A673 (cell line): ENCODE data around the gene MYO18A.

ENCODE experiments used
- EZH2 ChIP-seq: fragments of 200-600 bp; sonication (generic); IDR thresholded peaks from 2 replicates; pipeline ENCODE4 v1.6.1; 2017; ENCODE audit warnings: borderline replicate concordance, low read depth, mild to moderate bottlenecking, mixed read lengths, antibody characterized with exemption, low read length; ENCODE audit not compliant: poor library complexity, severe bottlenecking
- TF ChIP-seq, protein P1 (sequence below): fragments of 300-800, 200-600 bp; sonication (generic); conservative IDR thresholded peaks from 2 replicates; pipeline ENCODE4 v1.5.1; 2017; ENCODE audit warnings: low read depth, mild to moderate bottlenecking, antibody characterized with exemption, low read length, moderate library complexity, mixed read lengths

DNA sequence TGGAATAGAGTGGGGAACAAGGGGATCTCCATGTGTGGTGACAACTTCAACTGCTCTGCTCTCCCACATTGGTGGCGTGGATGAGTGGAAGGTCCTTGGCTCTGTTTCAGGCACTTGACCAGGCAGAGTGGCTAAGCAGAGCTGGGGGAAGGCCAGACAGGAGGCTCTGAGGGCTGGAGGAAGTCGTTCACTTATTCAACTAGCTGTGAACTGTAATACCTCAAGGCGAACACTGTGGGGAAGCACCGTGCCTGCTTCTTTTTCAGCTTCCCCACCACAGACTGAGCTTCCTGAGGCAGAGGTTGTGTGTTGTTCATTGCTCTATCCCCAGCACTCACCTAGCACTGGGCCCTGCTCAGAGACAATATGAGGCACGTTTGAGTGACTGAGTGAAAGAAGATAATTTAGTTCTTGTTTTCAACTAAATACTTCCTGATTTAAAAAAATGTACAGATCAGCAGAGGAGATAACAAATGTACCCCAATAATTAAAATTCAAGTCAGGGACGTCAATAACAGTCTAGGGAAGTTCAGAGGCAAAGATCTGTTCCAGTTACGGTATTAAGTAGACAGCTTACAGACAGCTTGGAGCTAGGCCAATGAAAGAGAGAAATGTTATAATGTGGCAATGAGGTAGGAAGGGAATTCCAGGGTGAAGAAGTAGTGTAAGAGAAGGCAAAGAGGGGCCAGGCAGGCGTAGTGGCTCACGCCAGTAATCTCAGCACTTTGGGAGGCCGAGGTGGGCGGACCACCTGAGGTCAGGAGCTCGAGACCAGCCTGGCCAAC, 34.7 kb downstream of the MYO18A start:
- TF ChIP-seq, protein P1, sequence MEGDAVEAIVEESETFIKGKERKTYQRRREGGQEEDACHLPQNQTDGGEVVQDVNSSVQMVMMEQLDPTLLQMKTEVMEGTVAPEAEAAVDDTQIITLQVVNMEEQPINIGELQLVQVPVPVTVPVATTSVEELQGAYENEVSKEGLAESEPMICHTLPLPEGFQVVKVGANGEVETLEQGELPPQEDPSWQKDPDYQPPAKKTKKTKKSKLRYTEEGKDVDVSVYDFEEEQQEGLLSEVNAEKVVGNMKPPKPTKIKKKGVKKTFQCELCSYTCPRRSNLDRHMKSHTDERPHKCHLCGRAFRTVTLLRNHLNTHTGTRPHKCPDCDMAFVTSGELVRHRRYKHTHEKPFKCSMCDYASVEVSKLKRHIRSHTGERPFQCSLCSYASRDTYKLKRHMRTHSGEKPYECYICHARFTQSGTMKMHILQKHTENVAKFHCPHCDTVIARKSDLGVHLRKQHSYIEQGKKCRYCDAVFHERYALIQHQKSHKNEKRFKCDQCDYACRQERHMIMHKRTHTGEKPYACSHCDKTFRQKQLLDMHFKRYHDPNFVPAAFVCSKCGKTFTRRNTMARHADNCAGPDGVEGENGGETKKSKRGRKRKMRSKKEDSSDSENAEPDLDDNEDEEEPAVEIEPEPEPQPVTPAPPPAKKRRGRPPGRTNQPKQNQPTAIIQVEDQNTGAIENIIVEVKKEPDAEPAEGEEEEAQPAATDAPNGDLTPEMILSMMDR: peak; percentile 64
- no peak for TF ChIP-seq EZH2
